ENCODE data around the gene PHYHD1. TPM values are rescaled to one million over a fixed set of nuclear protein-coding genes. Genes with fewer than 3 reads are reported as not detected.

Gene PHYHD1
- total RNA-seq, 2 donors from 2014 or later, result 1.1 to 1.9 TPM

DNA sequence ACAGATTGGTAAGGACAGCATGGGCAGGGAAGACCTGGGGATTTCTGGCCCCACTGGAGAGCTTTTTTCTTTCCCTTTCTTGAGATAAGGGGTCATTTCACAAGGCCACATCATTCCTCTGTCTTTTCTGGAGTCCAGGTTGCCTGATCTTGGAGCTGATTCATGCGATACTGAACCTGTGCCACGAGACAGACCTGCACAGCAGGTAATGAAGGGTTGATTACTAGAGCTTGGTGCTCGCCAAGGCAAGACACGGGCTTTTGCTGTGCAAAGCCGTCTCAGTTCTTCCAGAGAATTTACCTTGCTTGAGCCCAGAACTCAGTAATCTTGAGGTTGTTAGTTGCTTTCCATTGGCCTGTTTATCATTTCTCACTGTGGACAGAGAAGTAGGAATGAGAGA, 65.9 kb downstream of the PHYHD1 start:
- Mint-ChIP-seq H3K4me3 (no peak overlapping the region), H3K36me3 (ENCODE audit: insufficient read depth in 2 of 2) (peaks cover 14 to 39% of the 10 kb centered on the region in 2 donors), H3K4me1 (ENCODE audit: low read depth) (no peaks in the 10 kb centered on the region), H3K27ac (no peak overlapping the region), H3K27me3 (ENCODE audit: low read depth) (no peaks in the 10 kb centered on the region), H3K9me3 (no peaks in the 10 kb centered on the region)
- DNase-seq (no peak), ATAC-seq (replicated peaks in 1 of 2) (no peak)

DNA sequence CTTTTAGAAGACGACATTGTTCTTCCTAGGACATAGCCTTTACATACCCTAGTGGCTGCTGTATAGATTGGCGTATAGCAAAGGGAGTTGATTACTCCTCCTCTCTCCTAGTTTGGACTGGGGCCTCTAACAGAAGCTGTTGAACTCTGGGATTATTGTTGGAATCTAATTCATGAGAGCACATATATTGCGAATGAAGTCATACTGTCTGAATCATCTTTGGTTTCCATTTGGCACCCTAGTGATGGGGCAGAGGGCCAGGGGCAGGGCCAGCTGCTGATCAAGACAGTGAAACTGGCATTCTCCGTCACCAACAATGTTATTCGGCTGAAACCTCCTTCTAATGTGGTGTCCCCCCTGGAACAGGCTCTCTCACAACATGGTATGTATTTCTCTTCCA, 67.0 kb downstream of the PHYHD1 start:
- Mint-ChIP-seq H3K36me3 (ENCODE audit: insufficient read depth in 2 of 2) (peaks cover 10 to 37% of the 10 kb centered on the region in 2 donors), H3K9me3 (no peaks in the 10 kb centered on the region), H3K27ac (no peak overlapping the region), H3K27me3 (ENCODE audit: low read depth) (no peaks in the 10 kb centered on the region), H3K4me1 (ENCODE audit: low read depth) (no peaks in the 10 kb centered on the region), H3K4me3 (no peak overlapping the region)
- no peak for DNase-seq
- no peak for ATAC-seq (replicated peaks in 1 of 2)

Other genes starting within 250 kb of the PHYHD1 start
- gene SET, start 231.8 kb upstream of the PHYHD1 start, total RNA-seq, result 100 to 1,000 TPM; 448 to 582 TPM
- 10 to 100 TPM; 11.6 to 22.9 TPM for gene PKN3, start 218.5 kb upstream of the PHYHD1 start, total RNA-seq
- gene ZDHHC12, start 196.9 kb upstream of the PHYHD1 start, total RNA-seq, result 10 to 100 TPM; 48.7 to 53.7 TPM
- 10 to 100 TPM; 30.6 to 32.6 TPM for gene ZER1, start 149.1 kb upstream of the PHYHD1 start, total RNA-seq
- 10 to 100 TPM; 15.9 to 17.7 TPM for gene TBC1D13, start 133.7 kb upstream of the PHYHD1 start, total RNA-seq
- gene ENDOG, start 102.5 kb upstream of the PHYHD1 start, total RNA-seq, result 10 to 100 TPM; 12.7 to 15.0 TPM
- 10 to 100 TPM; 64.8 to 69.1 TPM for gene SPOUT1, start 91.2 kb upstream of the PHYHD1 start, total RNA-seq
- gene KYAT1, start 39.0 kb upstream of the PHYHD1 start, total RNA-seq, result 10 to 100 TPM in 1 of 2 donors, 1 to 10 TPM in 1; 8.8 to 13.8 TPM
- 10 to 100 TPM; 19.2 to 20.1 TPM for gene LRRC8A, start 38.8 kb upstream of the PHYHD1 start, total RNA-seq
- 1 to 10 TPM; 6.8 to 6.9 TPM for gene DOLK, start 26.6 kb downstream of the PHYHD1 start, total RNA-seq
- 10 to 100 TPM; 90.0 to 98.0 TPM for gene NUP188, start 26.7 kb downstream of the PHYHD1 start, total RNA-seq
- 10 to 100 TPM; 41.3 to 41.8 TPM for gene SH3GLB2, start 107.3 kb downstream of the PHYHD1 start, total RNA-seq
- gene MIGA2, start 115.6 kb downstream of the PHYHD1 start, total RNA-seq, result 10 to 100 TPM; 38.5 to 41.5 TPM
- gene DOLPP1, start 160.1 kb downstream of the PHYHD1 start, total RNA-seq, result 10 to 100 TPM; 17.1 to 22.3 TPM
- 10 to 100 TPM; 21.4 to 23.8 TPM for gene CRAT, start 189.8 kb downstream of the PHYHD1 start, total RNA-seq
- 10 to 100 TPM; 85.5 to 98.3 TPM for gene PTPA, start 190.4 kb downstream of the PHYHD1 start, total RNA-seq